GM10248 (cell line): ENCODE measurements around the gene SCN3B.

Experiments
- CTCF ChIA-PET: fragments of 300-600 bp; sonication (Branson Sonifier 250); formaldehyde crosslinking; extraction: SDS; loops from one replicate; lab custom pipeline; 2021; ENCODE audit warnings: antibody characterized with exemption; lab: Yijun Ruan, JAX
- POLR2A ChIA-PET: fragments of 350-650 bp; sonication (Branson Sonifier 250); formaldehyde crosslinking; extraction: SDS; loops from one replicate; lab custom pipeline; 2020; ENCODE audit warnings: antibody characterized with exemption; lab: Yijun Ruan, JAX
- DNase-seq: peaks from one replicate; pipeline ENCODE4 v3.0.0; 2012; ENCODE audit errors: extremely low spot score
- CTCF ChIP-seq: IDR thresholded peaks from 2 replicates; pipeline ENCODE4 v1.5.1; 2012; ENCODE audit warnings: mild to moderate bottlenecking, low read depth; ENCODE audit errors: extremely low read depth, missing control alignments, control extremely low read depth

The SCN3B gene

DNA sequence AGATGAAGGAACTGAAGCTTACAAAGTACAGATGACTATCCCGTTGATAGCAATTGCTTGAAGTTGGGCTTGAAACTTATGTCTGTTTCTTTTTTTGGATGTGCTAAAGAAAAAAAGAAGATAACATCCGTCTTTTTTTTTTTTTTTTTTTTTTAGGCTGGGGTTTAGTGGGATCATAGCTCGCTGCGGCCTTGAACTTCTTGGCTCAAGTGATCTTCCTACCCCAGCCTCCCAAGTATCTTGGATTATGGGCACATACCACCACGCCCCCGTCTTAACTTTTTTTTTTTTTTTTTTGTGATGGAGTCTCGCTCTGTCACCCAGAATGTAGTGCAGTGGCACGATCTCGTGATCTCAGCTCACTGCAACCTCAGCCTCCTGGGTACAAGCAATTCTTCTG is 40.8 kb upstream of the SCN3B start:
- POLR2A ChIA-PET: no interaction called here
- DNase-seq: no peak
- CTCF ChIA-PET: interaction anchor here (4.7 kb wide), 1 partner anchor 12 kb away, joined by 21 read pairs; no protein-coding TSS in a partner anchor

DNA sequence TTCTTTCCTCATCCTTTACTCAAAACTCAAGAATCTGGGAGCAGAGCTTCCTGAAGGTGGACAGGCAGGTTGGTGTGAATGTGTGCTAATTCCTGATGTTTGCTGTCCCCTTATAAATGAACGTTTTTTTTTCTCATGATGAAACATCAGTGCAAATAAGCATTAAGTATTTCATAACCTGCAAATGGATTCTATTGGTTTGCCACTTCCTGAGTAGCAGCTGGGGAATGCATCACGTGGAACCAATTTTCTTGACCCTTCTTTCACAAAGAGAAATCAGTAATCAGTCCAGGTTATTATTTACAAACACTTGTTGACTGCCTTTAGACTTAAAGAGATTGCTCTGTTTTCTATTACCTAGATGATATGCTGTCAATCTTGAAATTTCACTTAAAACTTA is 40.1 kb upstream of the SCN3B start:
- no peak for TF ChIP-seq CTCF
- POLR2A ChIA-PET: no interaction called here
- CTCF ChIA-PET: interaction anchor here (4.7 kb wide), 1 partner anchor 13 kb away, joined by 21 read pairs; no protein-coding TSS in a partner anchor
- no peak for DNase-seq

More for the DNA sequence above, 40.8 kb upstream of the SCN3B start:
- TF ChIP-seq CTCF: no peak

GRCh38 chr11:123692961-123693360 is 38.5 kb upstream of the SCN3B start:
- POLR2A ChIA-PET: no interaction called here
- no peak for DNase-seq
- TF ChIP-seq CTCF: no peak
- CTCF ChIA-PET: interaction anchor here (0.7 to 2.0 kb wide), 4 partner anchors 12 to 52 kb away, joined by 3 to 7 read pairs (median 3); no protein-coding TSS in a partner anchor

DNA sequence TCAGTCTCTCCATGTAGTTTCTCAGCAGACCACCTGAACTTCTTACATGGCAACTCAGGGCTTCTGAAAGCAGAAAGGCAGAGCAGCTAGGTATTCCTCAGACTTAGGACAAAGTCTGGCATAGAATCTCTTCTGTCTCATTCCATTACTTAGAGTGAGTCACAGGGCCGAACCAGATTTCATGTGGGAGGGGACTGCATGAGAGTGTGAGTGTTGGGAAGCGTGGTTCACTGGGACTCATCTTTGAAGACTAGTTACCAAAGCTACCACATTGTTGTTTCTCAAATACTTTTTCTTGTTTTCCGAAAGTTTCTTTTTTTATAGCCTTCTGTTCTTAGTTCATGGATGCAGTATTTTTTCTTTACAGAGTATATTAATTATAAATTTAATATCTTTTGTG is 36.1 kb upstream of the SCN3B start:
- DNase-seq: no peak
- ChIA-PET CTCF (interaction anchor here (0.9 to 2.5 kb wide), 5 partner anchors 10 to 49 kb away, joined by 3 to 13 read pairs (median 4); no protein-coding TSS in a partner anchor), POLR2A (no interaction called here)
- no peak for TF ChIP-seq CTCF

DNA sequence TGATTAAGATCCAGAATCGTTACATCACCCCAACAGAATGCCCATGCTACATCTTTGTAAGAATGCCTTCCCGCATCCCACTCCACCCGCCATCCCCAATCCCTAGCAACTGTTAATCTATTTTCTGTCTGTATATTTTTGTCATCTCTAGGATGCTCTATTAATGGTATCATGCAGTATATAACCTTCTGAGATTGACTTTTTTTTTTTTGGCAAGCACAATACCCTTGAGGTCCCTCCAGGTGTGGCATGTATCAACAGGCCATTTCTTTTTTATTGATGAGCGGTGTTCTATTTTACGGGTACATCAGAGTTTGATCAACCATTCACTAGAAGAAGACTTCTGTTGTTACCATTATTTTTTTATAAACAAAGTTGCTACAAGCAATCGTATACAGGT is 30.2 kb upstream of the SCN3B start:
- ChIA-PET CTCF (no interaction called here), POLR2A (no interaction called here)
- TF ChIP-seq CTCF: no peak
- no peak for DNase-seq

DNA sequence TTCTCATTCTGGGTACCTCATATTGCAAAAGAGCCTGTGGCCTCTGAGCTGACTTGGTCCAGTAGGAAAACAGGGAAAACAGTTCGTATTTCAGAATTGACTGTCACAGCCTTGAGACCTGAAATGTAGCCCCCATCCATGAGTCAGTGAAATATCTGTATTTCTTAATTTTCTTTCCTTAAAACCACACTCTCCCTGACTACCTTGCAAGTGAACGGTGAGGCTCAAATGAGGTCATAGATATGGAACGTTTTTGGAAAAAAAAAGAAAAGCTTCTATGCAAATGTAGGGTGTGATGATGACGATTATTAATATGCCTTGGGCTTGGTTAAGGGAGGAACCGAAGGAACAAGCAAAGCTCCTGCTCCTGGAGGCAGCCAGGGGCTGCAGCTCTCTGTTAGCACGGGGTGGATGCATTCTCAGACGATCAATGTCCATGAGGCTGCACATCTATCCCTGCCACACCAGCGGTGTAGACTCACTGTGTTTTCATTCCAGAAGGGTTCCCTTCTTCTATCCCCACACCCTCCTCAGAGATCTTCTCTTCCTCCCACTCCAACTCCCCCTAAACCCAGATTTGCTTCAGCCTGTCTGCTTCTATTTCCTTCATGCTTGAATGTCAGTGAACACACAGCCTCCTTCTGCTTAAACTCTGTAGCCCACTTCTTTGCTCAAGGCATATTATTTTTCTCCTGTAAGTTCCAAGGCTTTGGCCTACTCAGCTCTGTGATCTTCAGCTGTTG is 29.2 kb upstream of the SCN3B start:
- DNase-seq: no peak
- ChIA-PET POLR2A (no interaction called here), CTCF (interaction anchor here (0.9 kb wide), 1 partner anchor 9 kb away, joined by 3 read pairs; no protein-coding TSS in a partner anchor)
- TF ChIP-seq CTCF: no peak
